ENCODE results near the gene SBF1.

Gene SBF1

GRCh38 chr22:50406416-50407170 is 68.2 kb downstream of the SBF1 start:
- H3K27ac ChIP-seq = no peak overlapping the region
- TF ChIP-seq, protein P1, sequence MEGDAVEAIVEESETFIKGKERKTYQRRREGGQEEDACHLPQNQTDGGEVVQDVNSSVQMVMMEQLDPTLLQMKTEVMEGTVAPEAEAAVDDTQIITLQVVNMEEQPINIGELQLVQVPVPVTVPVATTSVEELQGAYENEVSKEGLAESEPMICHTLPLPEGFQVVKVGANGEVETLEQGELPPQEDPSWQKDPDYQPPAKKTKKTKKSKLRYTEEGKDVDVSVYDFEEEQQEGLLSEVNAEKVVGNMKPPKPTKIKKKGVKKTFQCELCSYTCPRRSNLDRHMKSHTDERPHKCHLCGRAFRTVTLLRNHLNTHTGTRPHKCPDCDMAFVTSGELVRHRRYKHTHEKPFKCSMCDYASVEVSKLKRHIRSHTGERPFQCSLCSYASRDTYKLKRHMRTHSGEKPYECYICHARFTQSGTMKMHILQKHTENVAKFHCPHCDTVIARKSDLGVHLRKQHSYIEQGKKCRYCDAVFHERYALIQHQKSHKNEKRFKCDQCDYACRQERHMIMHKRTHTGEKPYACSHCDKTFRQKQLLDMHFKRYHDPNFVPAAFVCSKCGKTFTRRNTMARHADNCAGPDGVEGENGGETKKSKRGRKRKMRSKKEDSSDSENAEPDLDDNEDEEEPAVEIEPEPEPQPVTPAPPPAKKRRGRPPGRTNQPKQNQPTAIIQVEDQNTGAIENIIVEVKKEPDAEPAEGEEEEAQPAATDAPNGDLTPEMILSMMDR (conservative IDR thresholded peaks at IDR 0.05) = no peak
- no peak for TF ChIP-seq ZFX (IDR thresholded peaks at IDR 0.05)

- TF ChIP-seq ZFX (IDR thresholded peaks at IDR 0.05) = no peak
- TF ChIP-seq, protein P1 (conservative IDR thresholded peaks at IDR 0.05) = no peak
- H3K27ac ChIP-seq = peak overlapping the region; percentile 2; the same call in 1 of the 2 replicates
These were observed 71.1 kb downstream of the SBF1 start for GRCh38 chr22:50403701-50404101.

DNA sequence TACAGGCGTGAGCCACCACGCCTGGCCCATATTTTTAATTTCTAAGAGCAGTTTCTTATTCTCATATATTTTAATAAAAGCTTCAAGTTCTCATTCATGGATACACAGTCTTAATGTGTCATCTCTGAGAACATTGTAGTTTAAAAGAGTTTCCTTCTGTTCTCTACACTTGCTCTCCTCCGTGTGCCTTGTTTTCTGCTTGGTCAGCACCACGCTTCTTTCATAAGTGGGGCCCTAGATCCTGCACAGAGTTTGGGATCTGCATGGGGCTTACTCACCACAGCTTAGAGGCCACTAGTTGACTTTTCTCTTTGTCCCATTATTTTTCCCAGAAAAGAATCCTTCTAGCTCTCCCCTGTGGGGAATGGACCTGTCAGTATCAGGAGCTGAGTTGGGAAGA is 72.9 kb downstream of the SBF1 start:
- no peak for TF ChIP-seq ZFX (IDR thresholded peaks at IDR 0.05)

GRCh38 chr22:50400931-50401330 is 73.9 kb downstream of the SBF1 start:
- no peak overlapping the region for H3K27ac ChIP-seq
- no peak for TF ChIP-seq ZFX (IDR thresholded peaks at IDR 0.05)
- TF ChIP-seq, protein P1 (conservative IDR thresholded peaks at IDR 0.05) = no peak

More for the DNA sequence above, 72.9 kb downstream of the SBF1 start:
- H3K27ac ChIP-seq = no peak overlapping the region

GRCh38 chr22:50400406-50400805 is 74.4 kb downstream of the SBF1 start:
- peak overlapping the region; percentile 88 for H3K27ac ChIP-seq
- no peak for TF ChIP-seq ZFX (IDR thresholded peaks at IDR 0.05)
- TF ChIP-seq, protein P1 (conservative IDR thresholded peaks at IDR 0.05) = no peak

DNA sequence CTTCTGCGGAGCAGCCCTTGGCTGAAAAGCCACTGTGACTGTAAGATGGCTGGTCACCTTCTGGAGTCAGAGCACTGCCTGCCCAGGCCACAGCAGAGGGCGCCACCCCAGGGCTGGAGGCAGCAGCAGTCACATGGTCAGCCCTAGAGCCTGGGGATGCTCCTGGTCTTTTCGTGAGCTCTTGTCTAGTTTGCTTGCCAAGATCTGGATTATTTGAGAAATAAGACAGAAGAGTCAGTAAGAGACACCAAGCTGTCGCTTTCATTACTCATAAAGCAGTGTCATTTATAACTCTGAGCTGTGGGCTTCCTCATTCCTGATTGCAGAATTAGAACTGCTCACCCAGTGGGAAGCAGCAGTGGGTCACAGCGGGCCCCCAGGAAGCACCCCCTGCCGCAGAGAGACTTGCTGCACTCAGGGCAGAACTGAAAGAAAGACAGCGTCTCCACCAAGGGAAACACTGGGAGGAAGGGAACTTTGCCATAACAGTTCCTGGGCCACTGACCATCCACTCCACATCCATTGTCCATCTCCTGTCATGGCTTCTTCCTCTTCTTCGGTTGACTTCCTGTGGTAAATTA is 75.0 kb downstream of the SBF1 start:
- H3K27ac ChIP-seq = peak overlapping the region; percentile 88
- TF ChIP-seq ZFX (IDR thresholded peaks at IDR 0.05) = no peak; the same call in 1 of the 2 replicates
- TF ChIP-seq, protein P1 (conservative IDR thresholded peaks at IDR 0.05) = no peak; the same call in 1 of the 2 replicates

- TF ChIP-seq, protein P1 (conservative IDR thresholded peaks at IDR 0.05) = no peak
- TF ChIP-seq ZFX (IDR thresholded peaks at IDR 0.05) = no peak
- peak overlapping the region; percentile 88 for H3K27ac ChIP-seq
These were observed 75.8 kb downstream of the SBF1 start for GRCh38 chr22:50398831-50399648.

DNA sequence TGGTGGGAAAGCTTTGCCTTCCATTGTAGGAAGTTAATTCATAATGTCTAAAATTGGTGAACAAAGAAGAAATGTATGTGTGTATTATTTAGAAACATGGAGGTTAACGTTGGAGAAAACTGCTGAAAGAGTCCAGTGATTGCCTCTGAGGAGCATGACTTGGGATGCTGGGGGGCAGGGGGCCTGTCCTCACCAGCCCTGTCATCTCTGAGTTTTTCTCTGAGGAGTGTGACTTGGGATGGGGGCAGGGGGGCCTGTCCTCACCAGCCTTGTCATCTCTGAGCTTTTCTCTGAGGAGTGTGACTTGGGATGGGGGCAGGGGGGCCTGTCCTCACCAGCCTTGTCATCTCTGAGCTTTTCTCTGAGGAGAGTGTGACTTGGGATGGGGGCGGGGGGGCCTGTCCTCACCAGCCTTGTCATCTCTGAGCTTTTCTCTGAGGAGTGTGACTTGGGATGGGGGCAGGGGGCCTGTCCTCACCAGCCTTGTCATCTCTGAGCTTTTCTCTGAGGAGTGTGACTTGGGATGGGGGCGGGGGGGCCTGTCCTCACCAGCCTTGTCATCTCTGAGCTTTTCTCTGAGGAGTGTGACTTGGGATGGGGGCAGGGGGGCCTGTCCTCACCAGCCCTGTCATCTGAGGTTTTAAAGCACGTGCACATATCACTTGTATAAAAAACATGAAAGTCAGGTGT is 77.3 kb downstream of the SBF1 start:
- peak overlapping the region; percentile 88 for H3K27ac ChIP-seq

All from C4-2B (cell line).